Measurements from ENCODE around the gene ZNF280C.

DNA sequence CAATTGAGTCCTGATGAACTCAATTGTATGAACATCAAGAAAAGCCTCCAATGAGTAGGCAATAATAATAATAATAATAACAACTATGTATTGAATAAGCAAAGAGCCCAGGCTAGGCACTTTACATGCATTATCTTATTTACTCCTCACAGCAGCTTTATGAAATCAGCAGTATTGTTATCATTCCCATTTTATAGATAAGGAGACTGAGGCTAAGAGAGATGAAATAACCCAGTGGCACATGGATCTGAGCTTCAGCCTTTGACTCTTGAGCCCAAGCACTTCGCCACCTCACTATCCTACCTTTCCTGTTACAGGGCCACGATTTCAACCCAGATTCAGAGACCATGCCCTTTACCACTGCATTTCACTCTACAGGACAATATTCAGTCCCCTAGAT is 93.8 kb downstream of the ZNF280C start:
- TF ChIP-seq, protein P1, sequence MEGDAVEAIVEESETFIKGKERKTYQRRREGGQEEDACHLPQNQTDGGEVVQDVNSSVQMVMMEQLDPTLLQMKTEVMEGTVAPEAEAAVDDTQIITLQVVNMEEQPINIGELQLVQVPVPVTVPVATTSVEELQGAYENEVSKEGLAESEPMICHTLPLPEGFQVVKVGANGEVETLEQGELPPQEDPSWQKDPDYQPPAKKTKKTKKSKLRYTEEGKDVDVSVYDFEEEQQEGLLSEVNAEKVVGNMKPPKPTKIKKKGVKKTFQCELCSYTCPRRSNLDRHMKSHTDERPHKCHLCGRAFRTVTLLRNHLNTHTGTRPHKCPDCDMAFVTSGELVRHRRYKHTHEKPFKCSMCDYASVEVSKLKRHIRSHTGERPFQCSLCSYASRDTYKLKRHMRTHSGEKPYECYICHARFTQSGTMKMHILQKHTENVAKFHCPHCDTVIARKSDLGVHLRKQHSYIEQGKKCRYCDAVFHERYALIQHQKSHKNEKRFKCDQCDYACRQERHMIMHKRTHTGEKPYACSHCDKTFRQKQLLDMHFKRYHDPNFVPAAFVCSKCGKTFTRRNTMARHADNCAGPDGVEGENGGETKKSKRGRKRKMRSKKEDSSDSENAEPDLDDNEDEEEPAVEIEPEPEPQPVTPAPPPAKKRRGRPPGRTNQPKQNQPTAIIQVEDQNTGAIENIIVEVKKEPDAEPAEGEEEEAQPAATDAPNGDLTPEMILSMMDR (IDR thresholded peaks at IDR 0.05) = no peak
- TF ChIP-seq POLR2A (IDR thresholded peaks at IDR 0.05) = no peak
